ENCODE data around the gene DENND4A. TPM values are rescaled to one million over a fixed set of nuclear protein-coding genes. Genes with fewer than 3 reads are reported as not detected.
A peak's percentile ranks its signal among the peaks of the same experiment; 100 is the strongest.

DENND4A gene
- total and polyA plus RNA-seq, 9 donors = 10.2 to 63.9 (median 50.2) TPM

- no peak overlapping the region for H3K4me3 ChIP-seq
- intact Hi-C loops (cut with DNase I) = loop anchor here in 2 of 4 donors (5.0 to 10.0 kb wide), 2 partner anchors 614 to 646 kb away; partner anchors contain the start of gene MEGF11 (in 1 of the 2)
- H3K36me3 ChIP-seq = no peaks in the 10 kb centered on the region
- TF ChIP-seq EP300 (IDR thresholded peaks at IDR 0.05) (no peak), POLR2A (IDR thresholded peaks at IDR 0.05) (no peak)
- TF ChIP-seq, protein P1, sequence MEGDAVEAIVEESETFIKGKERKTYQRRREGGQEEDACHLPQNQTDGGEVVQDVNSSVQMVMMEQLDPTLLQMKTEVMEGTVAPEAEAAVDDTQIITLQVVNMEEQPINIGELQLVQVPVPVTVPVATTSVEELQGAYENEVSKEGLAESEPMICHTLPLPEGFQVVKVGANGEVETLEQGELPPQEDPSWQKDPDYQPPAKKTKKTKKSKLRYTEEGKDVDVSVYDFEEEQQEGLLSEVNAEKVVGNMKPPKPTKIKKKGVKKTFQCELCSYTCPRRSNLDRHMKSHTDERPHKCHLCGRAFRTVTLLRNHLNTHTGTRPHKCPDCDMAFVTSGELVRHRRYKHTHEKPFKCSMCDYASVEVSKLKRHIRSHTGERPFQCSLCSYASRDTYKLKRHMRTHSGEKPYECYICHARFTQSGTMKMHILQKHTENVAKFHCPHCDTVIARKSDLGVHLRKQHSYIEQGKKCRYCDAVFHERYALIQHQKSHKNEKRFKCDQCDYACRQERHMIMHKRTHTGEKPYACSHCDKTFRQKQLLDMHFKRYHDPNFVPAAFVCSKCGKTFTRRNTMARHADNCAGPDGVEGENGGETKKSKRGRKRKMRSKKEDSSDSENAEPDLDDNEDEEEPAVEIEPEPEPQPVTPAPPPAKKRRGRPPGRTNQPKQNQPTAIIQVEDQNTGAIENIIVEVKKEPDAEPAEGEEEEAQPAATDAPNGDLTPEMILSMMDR (IDR thresholded peaks at IDR 0.05) = peak; percentile 70 to 77 (median 72)
- H3K9me3 ChIP-seq = no peaks in the 10 kb centered on the region
- H3K27me3 ChIP-seq = no peaks in the 10 kb centered on the region
- peak in 2 of 5 donors; percentile 16 to 42 for DNase-seq
- no peak overlapping the region for H3K27ac ChIP-seq
- WGBS, 3 donors = 0 to 2% (median 1%) methylated on average over 3 of the region's 3 CpGs
- no peaks in the 10 kb centered on the region for H3K4me1 ChIP-seq (ENCODE audit: insufficient read depth)
Measured at GRCh38 chr15:65638681-65639089, 153.4 kb downstream of the DENND4A start.

- no peak overlapping the region for H3K4me3 ChIP-seq
- H3K27ac ChIP-seq = no peak overlapping the region
- DNase-seq = peak in 3 of 5 donors; percentile 23 to 46 (median 35)
- no peaks in the 10 kb centered on the region for H3K4me1 ChIP-seq (ENCODE audit: insufficient read depth)
- H3K36me3 ChIP-seq = no peaks in the 10 kb centered on the region
- no peaks in the 10 kb centered on the region for H3K27me3 ChIP-seq
- intact Hi-C loops (cut with DNase I) = loop anchor here in 2 of 4 donors (5.0 to 10.0 kb wide), 2 partner anchors 614 to 647 kb away; partner anchors contain the start of gene MEGF11 (in 1 of the 2)
- WGBS, 3 donors = 67 to 78% (median 68%) methylated on average over 5 of the region's 5 CpGs
- H3K9me3 ChIP-seq = no peaks in the 10 kb centered on the region
- TF ChIP-seq EP300 (IDR thresholded peaks at IDR 0.05) (no peak), POLR2A (IDR thresholded peaks at IDR 0.05) (no peak)
- TF ChIP-seq, protein P1 (IDR thresholded peaks at IDR 0.05) = no peak
Measured at GRCh38 chr15:65638109-65638508, 154.0 kb downstream of the DENND4A start.

DNA sequence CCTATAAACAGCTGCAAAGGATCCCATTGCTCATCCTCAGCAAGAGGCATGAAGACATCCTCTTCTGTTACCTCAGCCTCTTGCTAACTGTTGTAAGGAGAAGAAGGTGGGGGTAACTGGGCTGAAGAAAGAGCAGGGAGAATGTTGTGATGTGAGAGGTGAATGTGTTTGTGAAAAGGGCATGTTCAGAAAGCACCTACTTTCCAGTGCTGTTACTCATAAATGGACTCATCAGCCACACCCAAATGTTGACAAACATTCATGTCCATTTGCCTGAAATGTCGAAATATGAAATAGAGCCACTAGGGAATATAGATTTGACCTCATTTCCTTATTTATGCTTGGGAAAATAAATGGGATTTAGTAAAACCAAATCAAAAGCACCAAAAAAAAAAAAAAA is 157.7 kb downstream of the DENND4A start:
- TF ChIP-seq POLR2A (IDR thresholded peaks at IDR 0.05) = no peak
- TF ChIP-seq EP300 (IDR thresholded peaks at IDR 0.05) = no peak
- TF ChIP-seq, protein P1 (IDR thresholded peaks at IDR 0.05) = no peak
- Histone ChIP-seq H3K9me3 (no peaks in the 10 kb centered on the region), H3K4me3 (no peak overlapping the region), H3K4me1 (ENCODE audit: insufficient read depth) (peaks cover 2% of the 10 kb centered on the region), H3K27ac (no peak overlapping the region), H3K27me3 (no peaks in the 10 kb centered on the region), H3K36me3 (no peaks in the 10 kb centered on the region)
- no peak for DNase-seq
- intact Hi-C loops (cut with DNase I) = loop anchor here in 1 of 4 donors (10.0 kb wide), 1 partner anchor 650 kb away; no protein-coding TSS in a partner anchor
- WGBS, 3 donors = 90 to 97% (median 97%) methylated on average over 1 of the region's 1 CpG

GRCh38 chr15:65633752-65634151 is 158.3 kb downstream of the DENND4A start:
- H3K27ac ChIP-seq = no peak overlapping the region
- TF ChIP-seq EP300 (IDR thresholded peaks at IDR 0.05) = no peak
- TF ChIP-seq POLR2A (IDR thresholded peaks at IDR 0.05) = no peak
- TF ChIP-seq, protein P1 (IDR thresholded peaks at IDR 0.05) = no peak
- H3K27me3 ChIP-seq = no peaks in the 10 kb centered on the region
- no peaks in the 10 kb centered on the region for H3K36me3 ChIP-seq
- H3K4me1 ChIP-seq (ENCODE audit: insufficient read depth) = peaks cover 2% of the 10 kb centered on the region
- 72 to 78% (median 75%) methylated on average over 2 of the region's 2 CpGs for WGBS, 3 donors
- no peaks in the 10 kb centered on the region for H3K9me3 ChIP-seq
- no peak overlapping the region for H3K4me3 ChIP-seq
- no peak for DNase-seq
- intact Hi-C loops (cut with DNase I) = loop anchor here in 1 of 4 donors (10.0 kb wide), 1 partner anchor 651 kb away; no protein-coding TSS in a partner anchor
